PC-3 (cell line): ENCODE results near the gene CAMTA1. TPM values are rescaled to one million over a fixed set of nuclear protein-coding genes. Genes with fewer than 3 reads are reported as not detected.

Source experiments
- ATAC-seq: fragments of 200-7000 bp; cut with Tn5 transposase; 2 replicates; pipeline ENCODE4 v1.9.1; 2020; ENCODE audit warnings: mild to moderate bottlenecking, moderate library complexity
- BruUV-seq: library from RNA; stranded (reverse); fragments of 400-500 nt; replicated peaks from 2 replicates; lab custom pipeline; 2021; lab: Mats Ljungman, UMichigan
- CTCF ChIA-PET: fragments of 300-600 bp; sonication (Branson Sonifier 250); formaldehyde crosslinking; loops from one replicate; lab custom pipeline; 2022; ENCODE audit warnings: antibody characterized with exemption; lab: Charles Lee
- POLR2A ChIA-PET: fragments of 300-600 bp; sonication (Branson Sonifier 250); formaldehyde crosslinking; loops from one replicate; lab custom pipeline; 2022; ENCODE audit warnings: antibody characterized with exemption; ENCODE audit not compliant: unreplicated experiment; lab: Charles Lee
- DNase-seq: peaks from one replicate; pipeline ENCODE4 v3.0.0-alpha.2; 2015
- H2AFZ ChIP-seq: fragments of 300-600 bp; sonication (generic); 2 replicates; pipeline ENCODE4 v1.6.0; 2016; ENCODE audit warnings: antibody characterized with exemption, low read length
- H3F3A ChIP-seq: fragments of 300-600 bp; sonication (generic); one replicate; pipeline ENCODE4 v1.6.0; 2017; ENCODE audit warnings: antibody characterized with exemption, low read length, control low read depth, mild to moderate bottlenecking; ENCODE audit not compliant: unreplicated experiment
- H3K27ac ChIP-seq: fragments of 300-600 bp; sonication (generic); 2 replicates; pipeline ENCODE4 v1.5.1; 2016; ENCODE audit warnings: mild to moderate bottlenecking, low read length
- H3K27me3 ChIP-seq: fragments of 300-600 bp; sonication (generic); 2 replicates; pipeline ENCODE4 v1.6.1; 2016; ENCODE audit warnings: low read length, mixed read lengths
- H3K36me3 ChIP-seq: fragments of 300-600 bp; sonication (generic); 2 replicates; pipeline ENCODE4 v1.6.1; 2016; ENCODE audit warnings: low read depth, mixed run types, low read length, mixed read lengths
- H3K4me1 ChIP-seq: fragments of 300-600 bp; sonication (generic); 2 replicates; pipeline ENCODE4 v1.5.1; 2016; ENCODE audit warnings: low read length; ENCODE audit not compliant: insufficient read depth
- H3K4me2 ChIP-seq: fragments of 300-600 bp; sonication (generic); 2 replicates; pipeline ENCODE4 v1.6.0; 2016; ENCODE audit warnings: low read length
- H3K4me3 ChIP-seq: fragments of 300-600 bp; sonication (generic); 2 replicates; pipeline ENCODE4 v1.5.1; 2016; ENCODE audit warnings: mild to moderate bottlenecking, low read length, mixed read lengths
- H3K79me2 ChIP-seq: fragments of 300-600 bp; sonication (generic); 2 replicates; pipeline ENCODE4 v1.6.1; 2017; ENCODE audit warnings: low read length, mixed read lengths
- H3K9ac ChIP-seq: fragments of 300-600 bp; sonication (generic); 2 replicates; pipeline ENCODE4 v1.6.0; 2016; ENCODE audit warnings: mild to moderate bottlenecking, low read length
- H3K9me2 ChIP-seq: fragments of 300-600 bp; sonication (generic); replicated peaks from 2 replicates; pipeline ENCODE4 v1.6.1; 2016; ENCODE audit warnings: mixed run types, low read length, mixed read lengths
- H3K9me3 ChIP-seq: fragments of 300-600 bp; sonication (generic); 2 replicates; pipeline ENCODE4 v1.6.1; 2016; ENCODE audit warnings: low read length, mixed read lengths
- H4K20me1 ChIP-seq: fragments of 300-600 bp; sonication (generic); 2 replicates; pipeline ENCODE4 v1.6.1; 2016; ENCODE audit warnings: low read length, mixed read lengths
- CTCF ChIP-seq: fragments of 300-600 bp; sonication (generic); conservative IDR thresholded peaks from 2 replicates; pipeline ENCODE4 v1.5.1; 2017; ENCODE audit warnings: antibody characterized with exemption, low read depth, mild to moderate bottlenecking, low read length
- EZH2 ChIP-seq: fragments of 300-600 bp; sonication (generic); IDR thresholded peaks from one replicate; pipeline ENCODE4 v1.6.1; 2017; ENCODE audit warnings: antibody characterized with exemption, mild to moderate bottlenecking, low read length; ENCODE audit not compliant: unreplicated experiment
- EZH2phosphoT487 ChIP-seq: fragments of 300-600 bp; sonication (generic); IDR thresholded peaks from 2 replicates; pipeline ENCODE4 v1.6.1; 2018; ENCODE audit warnings: mild to moderate bottlenecking, antibody characterized with exemption, low read length, borderline replicate concordance
- intact Hi-C: fragments of 100-400 bp; cut with micrococcal nuclease; formaldehyde crosslinking; loops from 2 replicates; pipeline ENCODE4 v1.9.0; 2023
- total RNA-seq: library from RNA; depleted of rRNA; stranded (reverse); fragments of >200 nt; gene quantifications from 2 replicates; pipeline ENCODE4 v1.2.3, GENCODE V29; 2014

The CAMTA1 gene
- total RNA-seq, 1 experiment from 2014 or later, result 40.8 TPM

- CTCF ChIA-PET, result no interaction called here
- no peak overlapping the region for H3K9ac ChIP-seq
- H3K4me3 ChIP-seq, result no peak overlapping the region
- no TSS peak for BruUV-seq
- H3K9me3 ChIP-seq, result no peaks in the 10 kb centered on the region
- H3K27me3 ChIP-seq, result peaks cover 15% of the 10 kb centered on the region
- H3K36me3 ChIP-seq, result no peaks in the 10 kb centered on the region
- H3K4me2 ChIP-seq, result no peak overlapping the region
- POLR2A ChIA-PET, result no interaction called here
- H2AFZ ChIP-seq, result no peak overlapping the region
- no peak overlapping the region for H3K27ac ChIP-seq
- no peaks in the 10 kb centered on the region for H3F3A ChIP-seq
- no peaks in the 10 kb centered on the region for H4K20me1 ChIP-seq
- H3K79me2 ChIP-seq, result no peaks in the 10 kb centered on the region
- intact Hi-C loops, result no loop called here
- H3K4me1 ChIP-seq, result no peaks in the 10 kb centered on the region
- no peaks in the 10 kb centered on the region for H3K9me2 ChIP-seq
- no peak for TF ChIP-seq EZH2
- TF ChIP-seq EZH2phosphoT487, result no peak
- TF ChIP-seq CTCF, result no peak
- DNase-seq (no peak), ATAC-seq (no peak)
Measured at GRCh38 chr1:7422966-7423365, 637.7 kb downstream of the CAMTA1 start.

GRCh38 chr1:7424352-7424890 is 639.2 kb downstream of the CAMTA1 start:
- ChIA-PET CTCF (no interaction called here), POLR2A (no interaction called here)
- DNase-seq, result no peak

More at GRCh38 chr1:7424352-7424890, 639.2 kb downstream of the CAMTA1 start:
- Histone ChIP-seq H3K9me2 (no peaks in the 10 kb centered on the region), H3K4me1 (no peaks in the 10 kb centered on the region), H3K36me3 (no peaks in the 10 kb centered on the region), H4K20me1 (no peaks in the 10 kb centered on the region), H3K27me3 (peaks cover 22% of the 10 kb centered on the region), H3K9me3 (no peaks in the 10 kb centered on the region), H3K79me2 (no peaks in the 10 kb centered on the region), H3K9ac (no peak overlapping the region), H3K4me2 (no peak overlapping the region), H2AFZ (no peak overlapping the region), H3F3A (no peaks in the 10 kb centered on the region), H3K27ac (no peak overlapping the region), H3K4me3 (no peak overlapping the region)
- intact Hi-C loops, result no loop called here
- no TSS peak for BruUV-seq
- ATAC-seq, result no peak
- no peak for TF ChIP-seq EZH2phosphoT487
- TF ChIP-seq CTCF, result no peak
- no peak for TF ChIP-seq EZH2
